Pons (tissue), 1 donor: ENCODE results near the gene OGN.
A peak's percentile ranks its signal among the peaks of the same experiment; 100 is the strongest.
"Not testable (repeated sequence)": the region's sequence is repeated elsewhere in the genome, so short reads cannot be mapped to it uniquely, and the experiment has no call there.

Experiments used
- DNase-seq: peaks from one replicate; pipeline ENCODE4 v3.0.0-alpha.2; 2016; ENCODE audit warnings: low spot score

The OGN gene

DNA sequence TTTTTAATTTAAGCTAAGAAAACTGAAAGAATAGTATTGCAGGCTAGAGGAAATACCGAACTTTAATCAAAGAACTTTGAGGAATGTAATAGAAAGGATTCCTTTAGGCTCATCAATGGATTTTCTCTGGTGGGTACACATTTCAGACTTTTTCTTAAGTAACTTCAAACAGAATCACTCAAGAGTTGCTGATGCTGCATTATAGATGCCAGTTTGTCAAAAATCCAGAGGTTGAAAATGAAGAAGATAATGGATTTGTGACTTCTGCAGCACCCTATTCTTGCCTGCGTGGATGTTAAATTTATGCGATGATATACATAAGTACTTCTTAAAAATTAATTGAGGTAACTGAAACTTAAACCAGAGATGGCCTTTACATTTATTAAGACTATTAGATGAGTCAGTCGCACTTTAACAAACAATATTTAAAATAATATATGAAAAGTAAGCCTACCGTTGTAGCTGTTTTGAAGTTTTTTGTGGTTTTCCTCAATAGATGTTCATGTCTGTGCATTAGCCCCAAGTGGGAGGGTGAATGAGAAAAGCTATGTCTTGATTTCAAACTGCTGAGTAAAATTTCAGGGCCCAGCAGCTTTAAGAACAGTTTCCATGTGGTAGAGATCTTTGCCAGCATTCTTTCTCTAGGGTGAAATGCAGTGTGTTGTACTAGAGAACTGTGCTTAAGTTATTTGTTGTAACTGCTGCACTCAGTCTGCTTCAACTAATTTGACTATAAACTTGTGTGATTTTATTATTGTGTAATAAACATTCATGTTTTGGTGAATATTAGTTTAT lies at the start of gene OGN:
Gene OGN, minus strand, starts transcription at position 537 of the 795 bp plus-strand sequence. CDS start 1,171 bp downstream, outside the sequence.
- no peak for DNase-seq

- no peak for DNase-seq
Measured at GRCh38 chr9:92446536-92446935, 42.2 kb upstream of the OGN start.

- no peak for DNase-seq
Measured at GRCh38 chr9:92444841-92445240, 40.5 kb upstream of the OGN start.

DNA sequence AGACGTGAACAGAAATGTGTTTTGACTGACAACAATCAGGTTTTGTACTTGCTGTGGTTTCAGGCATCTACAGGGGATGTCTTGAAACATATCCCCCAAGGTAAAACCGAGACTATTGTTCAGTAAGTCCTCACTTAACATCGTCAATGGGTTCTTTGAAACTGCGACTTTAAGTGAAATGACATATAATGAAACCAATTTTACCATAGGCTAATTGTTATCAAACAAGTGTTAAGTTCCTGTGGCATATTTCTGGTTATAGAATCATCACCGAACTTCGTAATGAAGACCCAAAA lies 36.3 kb upstream of the OGN start:
- no peak for DNase-seq

GRCh38 chr9:92439921-92440750 lies 35.8 kb upstream of the OGN start:
- DNase-seq = no peak

- DNase-seq = peak; percentile 16
Measured at GRCh38 chr9:92438900-92439526, 34.6 kb upstream of the OGN start.

GRCh38 chr9:92435263-92435662 lies 30.9 kb upstream of the OGN start:
- no peak for DNase-seq

DNA sequence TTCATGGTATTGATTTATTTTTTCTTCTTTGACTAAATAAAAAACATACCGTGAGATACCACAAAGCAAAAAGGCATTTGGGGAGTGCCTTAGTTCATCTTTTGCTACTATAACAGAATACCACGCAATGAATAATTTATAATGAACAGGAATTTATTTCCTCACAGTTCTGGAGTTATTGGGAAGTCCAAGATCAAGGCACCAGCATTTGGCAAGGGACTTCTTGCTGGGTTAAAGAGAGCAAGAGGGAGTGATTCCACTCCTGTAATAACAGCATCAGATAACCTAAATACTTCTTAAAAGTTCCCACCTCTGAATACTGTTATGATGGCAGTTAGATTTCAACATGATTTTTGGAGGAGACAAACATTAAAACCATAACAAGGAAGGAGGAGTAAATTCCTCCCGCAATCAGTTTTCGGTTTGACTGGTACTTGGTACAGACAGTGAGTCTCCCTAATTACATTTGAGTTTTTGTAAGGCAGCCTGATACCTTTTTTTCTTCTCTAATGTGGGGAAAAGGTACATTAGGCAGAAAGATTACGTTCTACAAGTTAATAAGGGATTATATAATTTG lies 28.7 kb upstream of the OGN start:
- DNase-seq = no peak

DNA sequence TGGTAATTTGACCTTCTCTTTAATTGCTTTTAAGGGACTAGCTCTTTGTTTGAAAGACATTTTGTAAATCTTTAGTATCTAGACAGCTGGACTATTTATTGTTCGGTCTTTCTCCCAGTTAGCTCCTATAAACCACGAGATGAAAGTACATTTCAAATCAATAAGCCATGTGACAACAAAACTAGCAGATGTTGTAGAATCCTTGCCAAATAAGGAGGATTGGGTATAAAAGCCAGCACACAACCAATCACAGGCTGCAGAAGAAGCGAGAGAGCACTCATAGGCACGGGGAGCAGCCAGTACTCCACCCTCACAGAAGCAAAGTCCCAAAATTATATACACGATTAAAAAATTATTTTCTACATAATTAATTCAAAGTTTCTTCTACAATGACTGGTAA lies 28.0 kb upstream of the OGN start:
- peak; percentile 53 for DNase-seq

DNA sequence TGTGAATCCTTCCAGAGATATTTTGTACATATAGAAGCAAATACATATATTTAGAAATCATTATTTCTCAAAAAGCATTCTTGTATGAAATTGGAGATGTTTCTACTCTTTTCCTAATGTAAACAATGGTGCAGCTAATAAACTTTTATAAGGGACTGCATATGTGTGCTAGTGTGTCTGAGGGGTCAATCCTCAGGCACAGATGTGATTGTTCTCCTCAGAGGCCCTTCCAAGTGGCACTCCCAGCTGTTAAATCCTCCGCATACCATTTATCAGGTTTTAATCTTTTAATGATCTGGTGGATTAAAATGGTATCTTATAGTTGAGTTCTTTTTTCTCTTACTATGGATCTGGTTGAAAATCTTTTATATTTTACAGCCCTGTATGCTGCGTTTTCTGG lies 25.5 kb upstream of the OGN start:
- DNase-seq = no peak

DNA sequence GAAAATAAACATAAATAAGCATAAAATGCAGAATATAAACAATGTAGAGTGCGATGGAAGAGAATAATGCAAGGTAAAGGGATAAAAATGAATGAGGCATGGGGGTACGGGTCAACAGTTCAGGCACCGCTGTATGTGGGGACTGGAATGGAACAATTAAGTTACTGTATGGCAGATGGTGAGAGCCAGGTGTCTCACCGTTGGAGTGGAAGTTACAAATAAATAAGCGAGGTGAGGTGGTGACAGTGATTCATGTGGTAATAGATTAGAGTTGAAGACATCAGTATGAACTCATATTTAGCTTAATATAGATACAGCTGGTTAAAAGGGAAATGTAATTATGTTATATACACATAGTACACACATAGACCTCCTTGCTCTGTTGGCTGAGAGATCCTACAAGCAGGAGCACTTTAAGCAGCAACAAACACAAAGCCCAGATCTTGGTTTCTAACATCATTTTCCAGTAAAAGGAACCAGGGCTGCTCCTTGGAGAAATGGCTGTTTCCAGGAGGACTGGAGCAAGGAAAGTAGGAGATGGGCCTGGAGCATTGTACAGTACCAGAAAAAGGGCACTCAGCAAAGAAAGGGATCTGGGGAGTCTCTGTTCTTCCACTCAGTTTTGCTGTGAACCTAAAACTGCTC lies 22.2 kb upstream of the OGN start:
- no peak for DNase-seq

DNA sequence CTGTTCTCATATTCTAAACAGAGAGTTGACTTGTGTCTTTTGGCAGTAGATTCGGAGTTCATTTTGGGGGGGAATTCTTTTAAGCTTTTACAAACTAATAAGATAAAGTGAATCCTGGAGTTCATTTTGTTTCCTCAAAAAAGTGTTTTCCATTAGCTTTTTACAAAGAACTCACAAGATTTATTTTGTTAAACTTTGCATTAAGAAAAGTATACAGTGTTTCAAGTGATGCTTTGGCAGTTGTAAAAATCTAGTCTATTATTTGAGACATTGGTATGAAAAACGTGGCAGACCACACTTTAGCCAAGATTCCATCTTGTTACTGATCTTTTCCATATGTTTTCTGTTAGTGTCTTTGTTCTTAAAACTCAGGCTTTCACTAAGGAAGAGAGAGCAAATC lies 21.1 kb upstream of the OGN start:
- no peak for DNase-seq

GRCh38 chr9:92424340-92424739 lies 20.0 kb upstream of the OGN start, which contains the start of gene OMD:
TSS of gene OMD (minus strand) at chr9:92424471. CDS start at chr9:92417558, 6,913 bp downstream.
- DNase-seq = no peak

DNA sequence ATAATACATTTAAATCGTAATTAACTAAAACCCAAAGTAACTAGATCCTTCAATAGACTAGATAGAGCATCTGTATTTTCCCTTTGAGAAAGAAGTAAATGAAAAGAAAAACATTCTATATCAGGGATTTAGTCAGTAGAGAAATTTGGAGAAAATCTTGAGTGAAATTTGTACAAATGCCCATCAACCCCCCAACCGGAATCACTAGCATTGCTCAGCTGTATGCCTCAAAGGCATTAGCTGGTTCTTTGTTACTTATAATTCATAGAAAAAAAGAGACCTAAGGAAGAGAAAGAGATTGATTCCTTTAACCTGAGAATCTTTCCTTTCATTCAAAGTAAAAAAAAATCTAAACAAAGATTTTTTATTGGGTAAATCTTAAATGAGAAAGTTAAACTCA lies 19.2 kb upstream of the OGN start:
- DNase-seq = no peak

GRCh38 chr9:92422611-92423338 lies 18.4 kb upstream of the OGN start:
- no peak for DNase-seq

DNA sequence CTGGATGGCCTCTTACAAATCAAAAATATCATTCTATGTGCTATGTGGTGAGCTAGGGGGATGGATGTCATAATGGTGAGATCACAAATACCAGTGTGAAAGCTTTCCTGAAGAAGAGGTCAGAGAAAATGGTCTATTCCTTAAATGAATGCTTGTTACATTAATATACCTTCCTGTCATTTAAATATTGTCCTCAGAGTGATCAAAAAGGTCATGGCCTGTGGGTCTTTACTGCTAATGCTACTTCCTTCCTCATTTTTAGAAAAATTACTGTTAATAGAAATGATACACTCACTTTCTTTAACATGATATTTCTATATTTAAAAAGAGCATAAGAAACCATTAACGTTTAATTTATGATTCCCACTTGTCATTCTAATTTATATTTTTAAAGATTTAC lies 10.2 kb upstream of the OGN start:
- no peak for DNase-seq

DNA sequence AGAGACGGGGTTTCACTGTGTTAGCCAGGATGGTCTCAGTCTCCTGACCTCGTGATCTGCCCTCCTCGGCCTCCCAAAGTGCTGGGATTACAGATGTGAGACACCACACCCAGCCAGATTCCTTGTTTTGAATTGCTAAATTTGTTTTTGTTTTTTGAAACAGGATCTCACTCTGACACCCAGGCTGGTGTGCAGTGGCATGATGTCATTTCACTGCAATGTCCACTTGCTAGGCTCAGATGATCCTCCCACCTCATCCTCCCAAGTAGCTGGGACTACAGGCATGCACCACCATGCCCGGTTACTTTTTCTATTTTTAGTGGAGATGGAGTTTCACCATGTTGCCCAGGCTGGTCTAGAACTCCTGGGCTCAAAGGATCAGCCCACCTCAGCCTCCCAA lies 6.8 kb upstream of the OGN start:
- DNase-seq = not testable (repeated sequence)

GRCh38 chr9:92408747-92409478 lies 4.5 kb upstream of the OGN start:
- DNase-seq = no peak

DNA sequence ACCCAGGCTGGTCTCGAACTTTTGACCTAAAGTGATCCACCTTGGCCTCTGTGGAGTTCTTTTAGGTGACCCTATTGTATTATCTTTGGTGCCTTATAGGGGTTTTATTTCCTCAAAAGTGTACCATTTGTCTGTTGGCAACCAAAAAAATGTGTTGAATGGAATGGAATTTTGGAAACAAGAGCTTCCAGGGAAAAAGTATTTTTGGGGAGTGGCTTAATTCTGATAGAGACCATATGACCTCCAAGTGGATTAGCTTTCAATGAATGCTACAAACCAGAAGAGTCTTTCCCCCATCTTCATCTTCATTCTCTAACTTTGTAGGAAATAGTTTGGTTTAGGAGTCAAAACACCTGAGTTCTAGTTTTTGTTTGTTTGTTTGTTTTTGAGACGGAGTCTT lies 3.4 kb upstream of the OGN start:
- no peak for DNase-seq

GRCh38 chr9:92406477-92406876 lies 2.1 kb upstream of the OGN start:
- peak; percentile 85 for DNase-seq

DNA sequence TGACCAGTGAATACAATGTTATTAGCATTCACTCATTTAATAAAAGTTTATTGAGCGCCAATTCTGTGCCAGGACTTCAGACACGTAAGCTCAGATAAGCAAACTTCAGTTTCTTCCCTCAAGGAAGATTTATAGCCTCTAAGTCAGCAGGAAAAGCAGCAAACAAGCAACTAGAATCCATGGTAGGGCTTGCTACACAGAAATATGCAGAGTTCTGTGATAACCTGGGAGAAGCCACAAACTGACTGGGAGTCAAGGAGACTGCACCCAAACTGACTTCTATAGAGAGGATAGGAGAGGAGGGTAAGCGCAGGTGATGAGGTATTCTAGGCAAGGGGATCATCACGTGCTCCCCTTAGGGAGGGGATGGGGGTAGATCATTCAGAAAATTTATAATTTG lies 1.4 kb upstream of the OGN start:
- DNase-seq = no peak
